Endodermal cell (in vitro differentiated cells): Measurements from ENCODE around the gene LPAR3. TPM values are rescaled to one million over a fixed set of nuclear protein-coding genes. Genes with fewer than 3 reads are reported as not detected.

Experiments used
- DNase-seq: peaks from one replicate; pipeline ENCODE4 v3.0.0-alpha.2; 2017
- H3K27ac ChIP-seq: 2 replicates; pipeline ENCODE4 v1.5.1; 2013; ENCODE audit warnings: mild to moderate bottlenecking, low read depth, low read length, moderate library complexity
- H3K27me3 ChIP-seq: 2 replicates; pipeline ENCODE4 v1.6.1; 2013; ENCODE audit warnings: mild to moderate bottlenecking, low read length, moderate library complexity; ENCODE audit not compliant: insufficient read depth, control insufficient read depth, poor library complexity, severe bottlenecking
- H3K36me3 ChIP-seq: 2 replicates; pipeline ENCODE4 v1.7.0; 2013; ENCODE audit warnings: mild to moderate bottlenecking, low read length, moderate library complexity; ENCODE audit not compliant: control insufficient read depth, insufficient read depth
- H3K4me1 ChIP-seq: one replicate; pipeline ENCODE4 v1.7.0; 2013; ENCODE audit warnings: low read length; ENCODE audit not compliant: control insufficient read depth, insufficient read depth
- H3K4me3 ChIP-seq: 2 replicates; pipeline ENCODE4 v1.5.1; 2013; ENCODE audit warnings: mild to moderate bottlenecking, low read length, moderate library complexity
- H3K9ac ChIP-seq: 2 replicates; pipeline ENCODE4 v1.6.1; 2013; ENCODE audit warnings: mild to moderate bottlenecking, low read length, moderate library complexity; ENCODE audit not compliant: poor library complexity, severe bottlenecking; ENCODE audit errors: extremely low read depth
- H3K9me3 ChIP-seq: 2 replicates; pipeline ENCODE4 v1.6.1; 2013; ENCODE audit warnings: mild to moderate bottlenecking, low read length, moderate library complexity; ENCODE audit not compliant: control insufficient read depth
- H3K27ac Mint-ChIP-seq: 2 replicates; pipeline ENCODE4 v1.8.0; 2020; ENCODE audit warnings: mixed read lengths
- H3K27me3 Mint-ChIP-seq: 2 replicates; pipeline ENCODE4 v1.8.0; 2021; ENCODE audit warnings: mild to moderate bottlenecking, mixed read lengths; ENCODE audit not compliant: insufficient read depth
- H3K36me3 Mint-ChIP-seq: 2 replicates; pipeline ENCODE4 v1.8.0; 2020; ENCODE audit warnings: low read depth, mixed read lengths
- H3K4me1 Mint-ChIP-seq: 2 replicates; pipeline ENCODE4 v1.8.0; 2020; ENCODE audit warnings: mixed read lengths
- H3K4me3 Mint-ChIP-seq: 2 replicates; pipeline ENCODE4 v1.8.0; 2020; ENCODE audit warnings: mild to moderate bottlenecking, moderate library complexity, mixed read lengths
- H3K9me3 Mint-ChIP-seq: 2 replicates; pipeline ENCODE4 v1.8.0; 2020; ENCODE audit warnings: mild to moderate bottlenecking, mixed read lengths
- CTCF ChIP-seq: fragments of 200-600 bp; sonication (generic); conservative IDR thresholded peaks from 2 replicates; pipeline ENCODE4 v1.5.0; 2021; ENCODE audit warnings: antibody characterized with exemption, mild to moderate bottlenecking
- WGBS, 2 experiments: methylation state at CpG; one replicate each; pipeline versions ENCODE4 v1.1.5 to v1.1.7; 2013; ENCODE audit warnings: missing lambda C conversion rate in 2 of 2, mixed read lengths in 1 of 2; ENCODE audit not compliant: insufficient coverage in 1 of 2, insufficient read length in 1 of 2; 5-methylcytosine and 5-hydroxymethylcytosine counted together
- total RNA-seq, 2 donors: library from RNA; stranded (reverse); fragmentation: NEBNext Ultra II Directional in 1 of 2; extraction: Animal tissue kit (Norgen Biotek cat#: 25700) in 1 of 2; gene quantifications; 2 replicates in 1 of 2; 3 replicates in 1 of 2; pipeline ENCODE4 v1.2.1, GENCODE V29; 2021

The LPAR3 gene
- total RNA-seq, 2 donors from 2014 or later, result 0.89 to 3.7 TPM

DNA sequence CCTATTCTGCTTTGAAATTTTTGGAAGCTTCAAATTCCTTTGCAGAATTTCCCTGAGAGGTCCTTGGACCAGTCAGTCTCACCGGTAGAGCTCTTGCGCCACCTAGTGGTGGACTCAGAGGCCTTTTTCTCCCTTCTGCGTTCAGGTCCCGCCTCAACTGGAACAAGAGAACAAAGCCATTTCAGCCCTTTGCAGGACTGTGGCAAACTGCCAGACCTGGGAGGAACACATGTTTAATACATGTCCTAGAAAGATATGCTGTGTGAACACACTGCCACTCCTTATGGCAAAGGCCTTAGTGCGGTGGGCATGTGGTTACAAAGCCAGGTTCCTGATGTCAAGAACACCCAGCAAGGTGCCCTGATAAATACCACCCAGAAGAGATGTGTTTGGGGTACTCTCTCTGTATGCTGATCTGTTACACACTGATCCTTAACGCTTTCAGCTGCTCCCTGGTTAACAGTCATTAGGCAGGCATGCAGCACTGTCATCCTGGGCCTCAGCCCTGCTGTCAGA, 120.5 kb downstream of the LPAR3 start:
- Mint-ChIP-seq H3K27ac (no peak overlapping the region), H3K4me3 (no peak overlapping the region), H3K9me3 (no peaks in the 10 kb centered on the region), H3K27me3 (peaks cover 96% of the 10 kb centered on the region), H3K36me3 (no peaks in the 10 kb centered on the region), H3K4me1 (no peaks in the 10 kb centered on the region)
- DNase-seq, result peak; percentile 94
- no peaks in the 10 kb centered on the region for H3K4me1 ChIP-seq
- H3K9me3 ChIP-seq, result no peaks in the 10 kb centered on the region
- TF ChIP-seq CTCF, result peak; percentile 94
- no peak overlapping the region for H3K9ac ChIP-seq
- H3K27ac ChIP-seq, result no peak overlapping the region
- no peaks in the 10 kb centered on the region for H3K36me3 ChIP-seq
- 17 to 22% methylated on average over 6 of the region's 6 CpGs for WGBS, 2 experiments
- no peak overlapping the region for H3K4me3 ChIP-seq
- H3K27me3 ChIP-seq, result peaks cover 83% of the 10 kb centered on the region

DNA sequence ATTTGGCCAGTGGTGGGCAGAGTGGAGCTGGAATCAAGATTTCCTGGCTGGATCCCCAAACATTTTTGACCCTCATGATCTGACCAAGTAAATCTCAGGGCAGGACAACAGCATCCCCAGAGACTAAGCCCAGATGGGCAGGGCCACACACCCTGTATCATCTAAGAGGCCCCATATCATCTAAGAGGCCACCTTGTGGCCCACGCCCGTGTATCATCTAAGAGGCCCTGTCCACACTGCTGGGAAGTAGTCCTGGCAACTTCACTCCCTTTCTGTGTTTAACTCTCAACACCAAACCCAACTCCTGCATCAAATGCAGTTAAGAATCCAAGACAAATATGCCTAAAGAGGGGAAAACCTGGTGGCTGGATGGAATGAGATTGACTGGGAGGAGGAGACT, 121.1 kb downstream of the LPAR3 start:
- Histone ChIP-seq H3K9me3 (no peaks in the 10 kb centered on the region), H3K4me1 (no peaks in the 10 kb centered on the region), H3K9ac (no peak overlapping the region), H3K27me3 (peaks cover 89% of the 10 kb centered on the region), H3K36me3 (no peaks in the 10 kb centered on the region), H3K4me3 (no peak overlapping the region), H3K27ac (no peak overlapping the region)
- no peak for DNase-seq
- H3K9me3 Mint-ChIP-seq, result no peaks in the 10 kb centered on the region
- no peak for TF ChIP-seq CTCF
- no peaks in the 10 kb centered on the region for H3K4me1 Mint-ChIP-seq
- WGBS, 2 experiments, result 67% methylated on average over 2 of the region's 2 CpGs; no CpG with 5 or more reads in 1 of the 2 experiments
- no peak overlapping the region for H3K4me3 Mint-ChIP-seq
- no peak overlapping the region for H3K27ac Mint-ChIP-seq
- peaks cover 98% of the 10 kb centered on the region for H3K27me3 Mint-ChIP-seq
- no peaks in the 10 kb centered on the region for H3K36me3 Mint-ChIP-seq

DNA sequence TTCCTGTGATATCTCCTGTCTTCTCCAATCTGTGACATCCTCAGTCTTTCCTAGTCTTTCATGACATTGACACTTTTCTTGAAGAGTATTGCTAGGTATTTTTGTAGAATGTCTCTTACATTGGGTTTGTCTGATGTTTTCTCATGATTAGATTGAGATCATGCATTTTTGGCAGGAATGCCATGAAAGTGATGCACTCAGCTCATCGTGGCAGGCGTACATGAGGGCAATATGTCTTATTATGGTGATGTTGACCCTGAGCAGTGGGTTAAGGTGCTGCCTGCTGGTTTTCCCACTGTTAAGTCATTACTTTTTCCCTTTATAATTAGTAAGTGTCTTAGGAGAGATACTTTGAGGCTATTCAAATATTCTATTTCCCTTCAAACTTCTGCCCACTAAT, 122.5 kb downstream of the LPAR3 start:
- no peaks in the 10 kb centered on the region for H3K9me3 Mint-ChIP-seq
- Histone ChIP-seq H3K4me3 (no peak overlapping the region), H3K27me3 (peaks cover 98% of the 10 kb centered on the region), H3K9me3 (no peaks in the 10 kb centered on the region), H3K9ac (no peak overlapping the region), H3K4me1 (no peaks in the 10 kb centered on the region), H3K36me3 (no peaks in the 10 kb centered on the region), H3K27ac (no peak overlapping the region)
- H3K4me3 Mint-ChIP-seq, result no peak overlapping the region
- 95% methylated on average over 2 of the region's 2 CpGs; no CpG with 5 or more reads in 1 of the 2 experiments for WGBS, 2 experiments
- no peak overlapping the region for H3K27ac Mint-ChIP-seq
- no peak for TF ChIP-seq CTCF
- no peak for DNase-seq
- H3K4me1 Mint-ChIP-seq, result no peaks in the 10 kb centered on the region
- no peaks in the 10 kb centered on the region for H3K36me3 Mint-ChIP-seq
- H3K27me3 Mint-ChIP-seq, result peaks cover 98% of the 10 kb centered on the region
